ENCODE measurements around the gene BNIP3. TPM values are rescaled to one million over a fixed set of nuclear protein-coding genes. Genes with fewer than 3 reads are reported as not detected.

The BNIP3 gene
- total RNA-seq, 2 donors from 2014 or later = 12.7 to 22.0 TPM

GRCh38 chr10:131979821-131980270, 1.9 kb downstream of the BNIP3 start:
- no peaks in the 10 kb centered on the region for H3K9me3 ChIP-seq (ENCODE audit: control insufficient read depth, low read length, poor library complexity, severe bottlenecking)
- Mint-ChIP-seq H3K4me1 (peaks cover 36% of the 10 kb centered on the region), H3K27me3 (no peaks in the 10 kb centered on the region), H3K36me3 (ENCODE audit: low read depth) (no peaks in the 10 kb centered on the region), H3K27ac (peak overlapping the region; percentile 83), H3K4me3 (peak overlapping the region; percentile 78)
- no peak for DNase-seq
- no peak for ATAC-seq

GRCh38 chr10:131979336-131979735, 2.4 kb downstream of the BNIP3 start:
- Mint-ChIP-seq H3K36me3 (ENCODE audit: low read depth) (no peaks in the 10 kb centered on the region), H3K27me3 (no peaks in the 10 kb centered on the region), H3K4me1 (peaks cover 39% of the 10 kb centered on the region), H3K27ac (peak overlapping the region; percentile 83), H3K4me3 (peak overlapping the region; percentile 78)
- no peaks in the 10 kb centered on the region for H3K9me3 ChIP-seq (ENCODE audit: control insufficient read depth, low read length, poor library complexity, severe bottlenecking)
- ATAC-seq = no peak
- DNase-seq = no peak

DNA sequence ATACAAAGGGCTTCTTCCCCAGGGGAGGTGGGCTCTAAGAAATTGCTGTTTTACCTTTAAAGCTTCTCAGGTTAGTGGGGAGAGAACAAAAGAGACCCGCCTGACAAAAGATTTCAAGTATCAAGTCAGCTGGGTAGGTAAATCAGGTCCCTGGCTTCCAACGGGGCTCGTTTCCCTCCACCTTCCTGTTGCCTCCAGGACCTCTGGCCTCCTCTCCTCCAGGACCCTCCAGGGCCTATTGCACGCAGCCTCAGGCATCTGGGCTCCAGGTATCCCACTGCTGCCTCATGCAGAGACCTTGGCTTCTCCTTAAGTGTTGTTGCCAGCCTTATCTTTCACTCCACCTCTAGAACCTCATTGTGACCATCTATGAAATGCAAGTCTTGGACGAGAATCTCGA, 2.9 kb downstream of the BNIP3 start:
- Mint-ChIP-seq H3K4me3 (no peak overlapping the region), H3K4me1 (peaks cover 42% of the 10 kb centered on the region)

GRCh38 chr10:131978366-131978765, 3.4 kb downstream of the BNIP3 start:
- peak overlapping the region; percentile 74 for H3K27ac Mint-ChIP-seq
- peaks cover 45% of the 10 kb centered on the region for H3K4me1 Mint-ChIP-seq
- H3K27me3 Mint-ChIP-seq = no peaks in the 10 kb centered on the region
- no peaks in the 10 kb centered on the region for H3K9me3 ChIP-seq (ENCODE audit: control insufficient read depth, low read length, poor library complexity, severe bottlenecking)
- ATAC-seq = no peak
- no peak overlapping the region for H3K4me3 Mint-ChIP-seq
- no peak for DNase-seq
- H3K36me3 Mint-ChIP-seq (ENCODE audit: low read depth) = no peaks in the 10 kb centered on the region

More for the DNA sequence above, 2.9 kb downstream of the BNIP3 start:
- ATAC-seq = no peak
- Mint-ChIP-seq H3K27ac (peak overlapping the region; percentile 74), H3K27me3 (no peaks in the 10 kb centered on the region), H3K36me3 (ENCODE audit: low read depth) (no peaks in the 10 kb centered on the region)
- no peaks in the 10 kb centered on the region for H3K9me3 ChIP-seq (ENCODE audit: control insufficient read depth, low read length, poor library complexity, severe bottlenecking)
- DNase-seq = no peak

- no peak for DNase-seq
- H3K4me3 Mint-ChIP-seq = no peak overlapping the region
- no peaks in the 10 kb centered on the region for H3K9me3 ChIP-seq (ENCODE audit: control insufficient read depth, low read length, poor library complexity, severe bottlenecking)
- H3K36me3 Mint-ChIP-seq (ENCODE audit: low read depth) = no peaks in the 10 kb centered on the region
- peaks cover 53% of the 10 kb centered on the region for H3K4me1 Mint-ChIP-seq
- peak overlapping the region; percentile 74 for H3K27ac Mint-ChIP-seq
- ATAC-seq = no peak
- H3K27me3 Mint-ChIP-seq = no peaks in the 10 kb centered on the region
Measured at GRCh38 chr10:131977323-131978096, 4.2 kb downstream of the BNIP3 start.

DNA sequence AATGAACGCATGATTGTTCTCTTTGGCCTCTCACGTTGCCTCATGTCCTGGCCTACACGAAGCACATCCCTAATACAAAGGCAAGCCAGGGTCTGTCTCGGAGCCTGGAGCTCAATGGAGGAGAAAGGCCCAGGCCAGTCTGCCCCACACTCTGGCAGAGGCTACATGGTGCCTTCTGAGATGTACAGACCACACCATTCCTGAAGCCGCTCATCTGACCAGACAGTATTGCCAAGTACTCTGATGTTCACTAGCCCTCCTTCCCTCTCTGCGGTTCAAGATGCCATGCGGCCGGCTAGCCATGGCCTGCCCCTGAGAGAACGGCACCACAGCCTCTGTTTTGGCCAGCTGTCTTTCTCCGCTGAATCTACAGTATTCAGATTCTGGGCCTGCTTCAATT, 5.9 kb downstream of the BNIP3 start:
- Mint-ChIP-seq H3K4me3 (no peak overlapping the region), H3K27me3 (no peaks in the 10 kb centered on the region), H3K27ac (peak overlapping the region; percentile 74), H3K4me1 (peaks cover 58% of the 10 kb centered on the region), H3K36me3 (ENCODE audit: low read depth) (no peaks in the 10 kb centered on the region)
- no peaks in the 10 kb centered on the region for H3K9me3 ChIP-seq (ENCODE audit: control insufficient read depth, low read length, poor library complexity, severe bottlenecking)
- no peak for ATAC-seq
- no peak for DNase-seq

DNA sequence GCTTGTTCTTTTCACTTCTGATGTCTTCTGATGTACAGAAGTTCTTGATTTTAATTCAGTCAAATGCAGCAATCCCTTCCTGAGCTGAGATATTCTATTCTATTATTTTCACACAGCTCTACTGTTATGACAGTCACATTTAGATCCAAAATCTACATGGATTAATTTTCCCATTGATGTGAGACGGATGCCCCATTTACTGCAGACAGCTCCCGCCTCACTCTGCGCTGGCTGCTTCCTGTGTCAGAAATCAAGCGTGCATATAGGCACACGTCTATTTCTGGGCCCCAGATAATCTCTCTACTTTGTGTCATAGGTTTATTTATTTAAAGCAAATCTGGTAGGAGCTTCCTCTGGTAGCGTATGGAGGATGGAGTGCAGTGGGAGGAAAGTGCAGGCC, 6.7 kb downstream of the BNIP3 start:
- Mint-ChIP-seq H3K4me1 (peaks cover 59% of the 10 kb centered on the region), H3K4me3 (no peak overlapping the region), H3K36me3 (ENCODE audit: low read depth) (no peaks in the 10 kb centered on the region), H3K27me3 (no peaks in the 10 kb centered on the region), H3K27ac (peak overlapping the region; percentile 86)
- no peaks in the 10 kb centered on the region for H3K9me3 ChIP-seq (ENCODE audit: control insufficient read depth, low read length, poor library complexity, severe bottlenecking)
- ATAC-seq (no peak), DNase-seq (no peak)

GRCh38 chr10:131974034-131974817, 7.5 kb downstream of the BNIP3 start:
- no peaks in the 10 kb centered on the region for H3K27me3 Mint-ChIP-seq
- peak overlapping the region; percentile 73 for H3K4me3 Mint-ChIP-seq
- no peaks in the 10 kb centered on the region for H3K9me3 ChIP-seq (ENCODE audit: control insufficient read depth, low read length, poor library complexity, severe bottlenecking)
- H3K27ac Mint-ChIP-seq = peak overlapping the region; percentile 94
- H3K4me1 Mint-ChIP-seq = peaks cover 53% of the 10 kb centered on the region
- H3K36me3 Mint-ChIP-seq (ENCODE audit: low read depth) = no peaks in the 10 kb centered on the region
- no peak for ATAC-seq
- DNase-seq = no peak

DNA sequence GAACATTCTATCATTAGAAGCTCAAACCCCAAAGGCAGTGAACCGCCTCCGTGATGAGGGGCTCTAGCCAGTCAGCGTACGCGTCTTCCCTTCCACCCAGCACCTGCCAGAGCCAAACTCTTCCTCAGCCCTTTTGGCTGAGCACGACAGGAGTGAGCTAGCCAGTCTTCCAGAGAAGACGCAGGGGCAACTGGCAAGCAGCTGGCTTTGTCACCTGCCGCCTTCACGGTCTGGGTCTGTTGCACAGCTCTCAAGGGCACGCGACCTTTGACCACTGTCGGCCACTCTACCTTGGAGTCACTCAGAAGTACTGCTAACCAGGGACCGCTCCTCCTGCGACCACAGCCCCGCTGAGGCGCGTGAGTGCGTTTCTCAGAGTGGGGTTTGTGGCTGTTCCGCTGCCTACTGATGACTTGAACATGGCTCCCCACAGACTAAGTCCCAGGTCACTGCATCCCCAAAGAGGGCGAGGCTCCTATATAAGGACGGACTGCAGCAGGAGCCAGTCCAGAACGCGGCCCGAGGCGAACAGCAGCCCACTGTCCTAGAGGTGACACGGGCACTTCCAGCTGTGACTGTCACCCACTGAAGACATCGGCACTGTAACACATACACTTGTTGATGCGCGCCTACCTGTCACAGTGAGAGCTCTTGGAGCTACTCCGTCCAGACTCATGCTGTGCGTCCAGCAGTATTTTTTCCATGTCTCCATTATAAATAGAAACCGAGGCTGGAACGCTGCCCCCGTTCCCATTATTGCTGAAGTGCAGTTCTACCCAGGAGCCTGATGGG, 8.4 kb downstream of the BNIP3 start:
- DNase-seq (no peak), ATAC-seq (peak; percentile 50)
- Mint-ChIP-seq H3K27ac (peak overlapping the region; percentile 94), H3K4me1 (peaks cover 52% of the 10 kb centered on the region), H3K36me3 (ENCODE audit: low read depth) (no peaks in the 10 kb centered on the region), H3K4me3 (peak overlapping the region; percentile 93), H3K27me3 (no peaks in the 10 kb centered on the region)
- H3K9me3 ChIP-seq (ENCODE audit: control insufficient read depth, low read length, poor library complexity, severe bottlenecking) = no peaks in the 10 kb centered on the region

- Mint-ChIP-seq H3K27ac (peak overlapping the region; percentile 94), H3K27me3 (no peaks in the 10 kb centered on the region), H3K4me3 (peak overlapping the region; percentile 93), H3K4me1 (peaks cover 48% of the 10 kb centered on the region), H3K36me3 (ENCODE audit: low read depth) (no peaks in the 10 kb centered on the region)
- H3K9me3 ChIP-seq (ENCODE audit: control insufficient read depth, low read length, poor library complexity, severe bottlenecking) = no peaks in the 10 kb centered on the region
- DNase-seq = peak in 1 of 3 donors; percentile 28
- ATAC-seq = peak; percentile 76
Measured at GRCh38 chr10:131972474-131973071, 9.2 kb downstream of the BNIP3 start.

GRCh38 chr10:131971591-131971990, 10.1 kb downstream of the BNIP3 start:
- Mint-ChIP-seq H3K27ac (peak overlapping the region; percentile 94), H3K4me3 (no peak overlapping the region), H3K36me3 (ENCODE audit: low read depth) (no peaks in the 10 kb centered on the region), H3K27me3 (no peaks in the 10 kb centered on the region), H3K4me1 (peaks cover 47% of the 10 kb centered on the region)
- no peaks in the 10 kb centered on the region for H3K9me3 ChIP-seq (ENCODE audit: control insufficient read depth, low read length, poor library complexity, severe bottlenecking)
- ATAC-seq (no peak), DNase-seq (no peak)

- no peak for DNase-seq
- Mint-ChIP-seq H3K27ac (no peak overlapping the region), H3K4me3 (no peak overlapping the region), H3K4me1 (peaks cover 40% of the 10 kb centered on the region), H3K27me3 (no peaks in the 10 kb centered on the region), H3K36me3 (ENCODE audit: low read depth) (no peaks in the 10 kb centered on the region)
- H3K9me3 ChIP-seq (ENCODE audit: control insufficient read depth, low read length, poor library complexity, severe bottlenecking) = no peaks in the 10 kb centered on the region
- ATAC-seq = no peak
Measured at GRCh38 chr10:131970946-131971345, 10.8 kb downstream of the BNIP3 start.

DNA sequence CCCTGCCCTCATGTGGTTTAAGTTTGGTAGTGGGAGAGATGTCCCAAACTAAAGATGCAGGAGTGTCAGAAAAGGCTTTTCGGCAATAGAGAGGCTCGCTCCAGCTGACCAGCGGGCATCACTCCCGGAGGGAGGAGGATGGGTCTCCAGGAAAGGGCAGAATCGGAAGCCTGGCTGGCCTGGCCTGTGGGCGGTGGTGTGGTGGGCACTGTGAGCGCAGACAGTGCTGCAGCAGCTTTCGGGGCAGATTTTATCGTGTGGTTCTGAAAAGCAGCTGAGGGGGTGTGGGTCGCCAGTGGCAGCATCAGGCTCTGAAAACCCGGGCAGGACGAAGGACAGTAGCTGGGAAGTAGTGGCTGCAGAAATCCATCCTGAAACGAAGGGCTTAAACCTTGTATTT, 12.8 kb downstream of the BNIP3 start:
- no peak for ATAC-seq
- H3K9me3 ChIP-seq (ENCODE audit: control insufficient read depth, low read length, poor library complexity, severe bottlenecking) = no peaks in the 10 kb centered on the region
- H3K4me1 Mint-ChIP-seq = peaks cover 30% of the 10 kb centered on the region
- no peak for DNase-seq
- no peaks in the 10 kb centered on the region for H3K36me3 Mint-ChIP-seq (ENCODE audit: low read depth)
- H3K27ac Mint-ChIP-seq = no peak overlapping the region
- no peak overlapping the region for H3K4me3 Mint-ChIP-seq
- H3K27me3 Mint-ChIP-seq = no peaks in the 10 kb centered on the region
